Muscle of back (tissue), 11 donors: ENCODE data around the gene GRAMD1A. TPM values are rescaled to one million over a fixed set of nuclear protein-coding genes. Genes with fewer than 3 reads are reported as not detected.
"Not testable (repeated sequence)": the region's sequence is repeated elsewhere in the genome, so short reads cannot be mapped to it uniquely, and the experiment has no call there.

ENCODE experiments used
- DNase-seq, 3 donors: peaks; one replicate each; pipeline versions ENCODE4 v3.0.0 to v3.0.0-alpha.2; 2013
- polyA plus RNA-seq, 10 donors: library from polyadenylated mRNA; unstranded; fragments of 120-200 nt; gene quantifications; one replicate each; pipeline ENCODE4 v1.2.1, GENCODE V29; 2013; ENCODE audit not compliant: insufficient read length in 10 of 10

GRAMD1A gene
- polyA plus RNA-seq, 10 donors = 33.1 to 46.6 (median 37.1) TPM

GRCh38 chr19:35015954-35016351 lies 15.8 kb downstream of the GRAMD1A start:
- no peak for DNase-seq

DNA sequence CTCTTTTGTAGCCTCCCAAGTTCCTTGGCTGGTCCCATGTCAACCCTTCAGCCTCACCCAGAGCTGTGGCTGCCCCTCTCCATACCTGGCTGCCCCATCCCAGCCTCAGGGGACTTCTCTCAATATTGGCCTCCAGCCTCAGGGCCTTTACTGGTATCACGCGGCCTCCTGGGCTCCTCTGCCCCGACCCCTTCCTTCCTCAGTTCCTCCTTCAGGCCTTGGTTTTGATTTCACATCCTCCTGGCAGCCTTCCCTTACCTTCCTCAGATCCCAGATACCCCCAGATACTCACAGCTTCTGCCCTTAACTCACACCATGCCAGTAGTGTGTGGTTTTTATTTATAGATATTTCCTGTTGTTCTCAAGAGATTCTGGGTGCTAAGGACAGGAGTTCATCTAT lies 17.4 kb downstream of the GRAMD1A start:
- DNase-seq = no peak

DNA sequence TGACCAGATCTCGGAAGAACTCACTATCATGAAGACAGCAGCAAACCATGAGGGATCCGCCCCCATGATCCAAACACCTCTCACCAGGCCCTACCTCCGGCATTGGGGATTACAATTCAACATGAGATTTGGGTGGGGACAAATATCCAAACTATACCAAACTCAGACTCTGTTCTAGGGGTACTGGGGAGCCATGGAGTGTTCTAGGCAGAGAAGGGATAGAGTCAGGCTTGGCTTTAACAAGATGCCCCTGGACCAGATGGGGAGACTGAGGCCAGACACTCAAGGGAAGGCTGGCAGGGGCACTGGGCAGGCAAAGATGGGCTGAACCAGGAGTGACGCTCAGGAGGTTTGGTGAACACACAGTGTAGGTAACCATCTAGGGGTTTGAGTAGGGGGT lies 18.3 kb downstream of the GRAMD1A start:
- DNase-seq = no peak

DNA sequence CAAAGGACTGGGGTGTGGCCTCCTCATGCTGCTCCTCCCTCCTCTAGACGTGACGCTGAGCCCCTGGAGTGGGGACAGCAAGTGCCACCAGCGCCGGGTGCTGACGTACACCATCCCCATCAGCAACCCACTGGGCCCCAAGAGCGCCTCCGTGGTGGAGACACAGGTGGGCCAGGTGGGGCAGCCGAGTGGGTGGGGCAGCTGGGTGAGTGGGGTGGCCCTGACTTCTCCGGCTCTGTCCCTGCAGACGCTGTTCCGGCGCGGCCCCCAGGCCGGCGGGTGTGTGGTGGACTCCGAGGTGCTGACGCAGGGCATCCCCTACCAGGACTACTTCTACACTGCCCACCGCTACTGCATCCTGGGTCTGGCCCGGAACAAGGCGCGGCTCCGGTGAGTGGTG lies 19.0 kb downstream of the GRAMD1A start:
- no peak for DNase-seq

- DNase-seq = no peak
Measured at GRCh38 chr19:35021016-35021415, 20.9 kb downstream of the GRAMD1A start.

GRCh38 chr19:35021596-35021995 lies 21.5 kb downstream of the GRAMD1A start:
- no peak for DNase-seq

DNA sequence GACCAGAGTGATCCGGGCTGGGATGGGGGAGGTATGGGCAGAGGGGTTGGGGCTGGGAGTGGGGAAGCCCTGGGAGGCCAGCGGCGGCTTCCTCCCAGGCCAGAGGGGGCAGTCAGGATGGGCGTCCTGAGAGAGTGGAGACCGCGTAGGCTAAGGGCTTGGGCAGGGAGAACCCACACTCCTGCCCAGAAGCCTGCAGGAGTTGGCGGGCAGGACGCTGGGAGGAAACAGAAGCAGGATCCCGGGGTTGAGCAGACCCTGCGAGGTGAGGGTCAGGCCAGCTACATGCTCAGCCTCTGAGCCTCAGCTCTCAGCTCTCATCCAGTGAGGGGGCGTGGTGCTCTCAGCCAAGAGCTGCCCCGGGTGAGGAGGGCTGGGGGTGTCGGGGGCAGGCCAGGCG lies 22.3 kb downstream of the GRAMD1A start:
- no peak for DNase-seq

GRCh38 chr19:35023428-35023827 lies 23.3 kb downstream of the GRAMD1A start:
- no peak for DNase-seq

DNA sequence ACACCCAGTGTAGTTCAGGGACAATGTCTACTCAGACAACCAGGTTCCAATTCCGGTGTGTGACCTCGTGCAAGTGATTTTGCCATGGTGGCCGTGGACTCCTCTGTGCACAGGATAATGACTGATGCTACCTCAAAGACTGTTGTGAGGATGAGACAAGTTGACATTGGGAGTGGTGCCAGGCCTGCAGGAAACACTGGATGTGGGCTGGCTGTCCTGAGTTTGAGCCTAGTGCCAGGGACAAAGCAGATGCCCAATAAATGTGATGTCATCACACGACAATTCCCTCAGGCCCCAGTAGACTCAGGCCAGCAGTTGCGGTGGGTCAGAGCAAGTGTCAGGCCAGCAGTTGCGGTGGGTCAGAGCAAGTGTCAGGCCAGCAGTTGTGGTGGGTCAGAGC lies 24.0 kb downstream of the GRAMD1A start:
- no peak for DNase-seq

DNA sequence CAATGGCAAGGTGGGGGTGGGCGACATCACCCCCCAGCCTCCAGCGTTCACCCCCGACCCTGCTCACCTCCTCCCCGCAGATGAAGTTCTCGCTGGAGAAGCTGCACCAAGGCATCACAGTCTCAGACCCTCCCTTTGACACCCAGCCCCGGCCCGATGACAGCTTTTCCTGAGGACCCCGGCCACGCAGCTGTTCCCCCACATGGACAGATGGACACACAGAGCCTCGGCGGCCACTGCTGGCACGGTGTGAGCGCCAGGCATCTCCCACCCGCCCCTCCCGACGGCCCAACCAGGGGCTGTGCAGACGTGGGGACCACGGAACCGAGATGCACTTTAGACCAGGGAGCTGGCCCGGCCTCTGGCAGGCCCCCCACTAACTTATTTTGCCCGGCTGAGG lies 25.8 kb downstream of the GRAMD1A start:
- no peak for DNase-seq

- no peak for DNase-seq
Measured at GRCh38 chr19:35026418-35026817, 26.3 kb downstream of the GRAMD1A start.

GRCh38 chr19:35027009-35027408 lies 26.9 kb downstream of the GRAMD1A start:
- DNase-seq = no peak

- no peak for DNase-seq
Measured at GRCh38 chr19:35027851-35028599, 27.9 kb downstream of the GRAMD1A start.

DNA sequence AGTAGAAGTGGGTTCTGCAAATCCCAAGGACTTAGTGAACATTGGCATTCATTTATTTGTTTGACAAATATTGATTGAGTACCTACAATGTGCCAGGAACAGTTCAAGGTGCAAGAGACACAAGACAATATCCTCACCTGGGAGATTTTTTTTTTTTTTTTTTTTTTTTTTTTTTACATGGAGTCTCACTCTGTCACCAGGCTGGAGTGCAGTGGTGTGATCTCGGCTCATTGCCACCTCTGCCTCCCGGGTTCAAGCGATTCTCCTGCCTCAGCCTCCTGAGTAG lies 28.4 kb downstream of the GRAMD1A start:
- not testable (repeated sequence) for DNase-seq

DNA sequence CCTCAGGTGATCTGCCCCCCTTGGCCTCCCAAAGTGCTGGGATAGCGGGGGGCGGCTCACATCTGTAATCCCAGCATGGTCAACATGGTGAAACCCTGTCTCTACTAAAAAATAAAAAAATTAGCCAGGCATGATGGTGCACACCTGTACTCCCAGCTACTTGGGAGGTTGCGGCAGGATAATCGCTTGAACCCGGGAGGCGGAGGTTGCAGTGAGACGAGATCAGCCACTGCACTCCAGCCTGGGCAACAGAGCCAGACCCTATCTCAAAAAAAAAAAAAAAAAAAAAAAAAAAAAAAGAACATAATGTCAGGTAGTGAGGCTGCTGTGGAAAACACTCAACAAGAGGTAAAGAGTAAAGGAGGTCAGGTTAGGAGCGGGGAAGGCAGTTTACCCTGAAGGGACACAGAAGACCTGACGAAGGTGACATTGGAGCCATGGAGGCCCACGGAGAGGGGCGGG lies 29.2 kb downstream of the GRAMD1A start:
- DNase-seq = not testable (repeated sequence)

DNA sequence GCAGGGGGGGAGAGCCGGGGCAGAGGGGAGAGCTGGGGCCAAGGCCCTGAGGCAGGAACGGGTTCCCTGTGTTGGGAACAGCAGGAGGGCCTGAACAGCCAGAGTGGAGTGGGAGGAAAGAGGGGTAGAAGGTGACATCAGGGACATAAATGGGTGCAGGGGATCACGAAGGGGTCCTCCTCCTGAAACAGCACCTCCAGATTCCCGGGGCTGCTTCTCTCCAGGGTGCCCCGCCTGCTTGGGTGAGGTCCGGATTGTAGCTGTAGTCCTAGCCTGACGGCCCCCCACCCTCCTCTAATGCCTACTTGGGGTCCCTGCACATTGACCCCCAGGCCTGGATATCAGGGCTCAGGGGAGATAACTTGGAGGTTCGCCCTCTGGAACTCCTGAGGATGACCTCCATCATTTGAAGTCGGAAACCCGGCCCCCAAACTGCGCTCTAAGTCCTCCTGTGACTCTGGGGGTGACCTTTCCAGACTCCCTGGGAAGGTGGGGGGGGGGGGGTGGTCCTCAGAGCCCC lies 29.7 kb downstream of the GRAMD1A start:
- DNase-seq = no peak

DNA sequence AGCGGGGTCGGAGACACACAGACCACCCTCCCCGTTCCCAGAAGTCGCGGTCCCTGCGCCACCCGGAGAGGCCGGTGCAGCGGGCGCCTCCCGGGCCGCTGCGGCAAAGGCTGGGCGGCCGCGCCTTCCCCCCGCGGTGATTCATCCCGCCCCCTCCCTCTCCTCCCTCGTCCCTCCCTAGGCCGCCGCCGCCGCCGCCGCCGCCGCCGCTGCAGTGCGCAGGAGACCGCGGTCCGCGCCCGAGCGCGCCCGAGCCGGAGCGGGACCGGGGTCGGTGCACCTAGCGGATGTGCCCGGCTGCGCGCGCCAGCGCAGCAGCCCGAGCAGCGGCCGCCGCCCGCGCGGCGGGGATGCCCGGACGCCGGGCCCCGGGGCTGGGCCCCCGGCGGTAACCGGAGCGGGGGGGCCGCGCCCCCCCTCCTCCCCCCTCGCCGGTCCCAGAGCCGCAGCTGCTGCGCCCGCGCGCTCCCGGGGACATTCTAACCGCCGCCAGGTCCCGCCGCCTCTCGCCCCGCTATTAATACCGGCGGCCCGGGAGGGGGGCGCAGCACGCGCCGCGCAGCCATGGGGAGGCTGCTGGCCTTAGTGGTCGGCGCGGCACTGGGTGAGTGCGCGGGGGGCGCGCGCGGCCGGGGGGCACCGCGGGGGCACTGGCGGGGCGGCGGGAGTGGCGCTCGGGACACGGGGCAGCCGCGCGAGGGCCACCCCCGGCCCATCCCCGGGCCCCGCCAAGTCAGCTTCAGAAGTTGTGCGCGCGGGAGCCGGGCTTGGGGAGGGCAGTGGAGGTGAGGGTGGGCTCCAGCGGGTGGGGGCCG lies 30.3 kb downstream of the GRAMD1A start, which contains the start of gene SCN1B:
SCN1B (plus strand) TSS at position 214 of the 815 bp plus-strand sequence; CDS start at position 565, 351 bp downstream.
- DNase-seq = peak in 2 of 3 donors; percentile 38 to 68

DNA sequence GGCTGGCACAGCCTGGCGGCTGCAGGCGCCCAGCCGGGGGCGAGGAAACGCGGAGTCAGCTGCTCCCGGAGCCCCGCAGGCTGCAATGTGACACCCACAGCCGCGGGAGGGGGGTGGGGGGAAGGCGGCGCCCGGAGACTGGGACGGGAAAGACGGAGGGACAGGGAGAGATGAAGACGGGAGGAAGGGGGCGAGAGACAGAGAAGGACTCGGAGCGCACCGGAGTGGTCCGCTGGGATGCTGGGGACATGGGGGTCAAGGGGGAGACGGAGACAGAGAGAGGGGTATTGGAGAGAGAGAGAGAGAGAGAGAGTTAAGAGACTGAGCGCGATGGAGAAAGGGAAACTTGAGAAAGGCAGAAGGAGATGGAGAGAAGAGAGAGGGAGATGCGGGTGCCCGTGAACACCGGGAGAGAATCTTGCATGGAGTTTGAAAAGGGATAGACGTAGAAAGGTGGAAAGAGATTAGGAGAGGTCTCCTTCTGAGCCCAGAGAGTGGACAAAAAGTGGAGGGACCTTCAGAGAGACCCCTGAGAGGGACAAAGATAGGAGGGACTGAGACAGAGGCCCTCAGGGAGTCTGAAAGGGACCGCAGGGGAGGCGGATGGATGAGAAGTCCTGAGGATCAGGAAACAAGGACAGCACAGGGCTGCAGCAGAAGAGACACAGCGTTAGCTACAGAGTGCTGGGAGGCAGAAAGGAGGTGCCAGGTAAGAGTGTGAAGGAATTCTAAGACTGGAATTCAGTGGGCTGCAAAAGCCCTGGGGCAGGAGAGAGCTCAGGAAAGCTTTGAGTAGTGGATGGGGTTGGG lies 31.2 kb downstream of the GRAMD1A start:
- DNase-seq = peak in 2 of 3 donors; percentile 53 to 70

DNA sequence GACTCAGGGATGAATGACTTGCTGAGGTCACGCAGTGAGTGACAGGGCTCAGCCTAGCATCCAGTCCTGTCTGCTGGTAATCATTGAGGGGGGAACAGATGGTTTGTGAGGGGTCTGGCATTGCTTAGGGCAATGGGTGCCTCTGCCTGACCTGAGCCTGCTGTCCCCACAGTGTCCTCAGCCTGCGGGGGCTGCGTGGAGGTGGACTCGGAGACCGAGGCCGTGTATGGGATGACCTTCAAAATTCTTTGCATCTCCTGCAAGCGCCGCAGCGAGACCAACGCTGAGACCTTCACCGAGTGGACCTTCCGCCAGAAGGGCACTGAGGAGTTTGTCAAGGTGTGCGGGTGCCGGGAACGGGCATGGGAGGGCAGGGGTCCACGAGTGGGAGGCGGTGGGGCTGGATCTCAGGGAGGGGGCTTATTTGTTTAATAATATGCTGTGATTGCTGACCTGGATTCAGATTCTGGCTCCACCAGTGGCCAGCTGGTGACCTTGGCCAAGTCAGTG lies 32.3 kb downstream of the GRAMD1A start:
- no peak for DNase-seq

DNA sequence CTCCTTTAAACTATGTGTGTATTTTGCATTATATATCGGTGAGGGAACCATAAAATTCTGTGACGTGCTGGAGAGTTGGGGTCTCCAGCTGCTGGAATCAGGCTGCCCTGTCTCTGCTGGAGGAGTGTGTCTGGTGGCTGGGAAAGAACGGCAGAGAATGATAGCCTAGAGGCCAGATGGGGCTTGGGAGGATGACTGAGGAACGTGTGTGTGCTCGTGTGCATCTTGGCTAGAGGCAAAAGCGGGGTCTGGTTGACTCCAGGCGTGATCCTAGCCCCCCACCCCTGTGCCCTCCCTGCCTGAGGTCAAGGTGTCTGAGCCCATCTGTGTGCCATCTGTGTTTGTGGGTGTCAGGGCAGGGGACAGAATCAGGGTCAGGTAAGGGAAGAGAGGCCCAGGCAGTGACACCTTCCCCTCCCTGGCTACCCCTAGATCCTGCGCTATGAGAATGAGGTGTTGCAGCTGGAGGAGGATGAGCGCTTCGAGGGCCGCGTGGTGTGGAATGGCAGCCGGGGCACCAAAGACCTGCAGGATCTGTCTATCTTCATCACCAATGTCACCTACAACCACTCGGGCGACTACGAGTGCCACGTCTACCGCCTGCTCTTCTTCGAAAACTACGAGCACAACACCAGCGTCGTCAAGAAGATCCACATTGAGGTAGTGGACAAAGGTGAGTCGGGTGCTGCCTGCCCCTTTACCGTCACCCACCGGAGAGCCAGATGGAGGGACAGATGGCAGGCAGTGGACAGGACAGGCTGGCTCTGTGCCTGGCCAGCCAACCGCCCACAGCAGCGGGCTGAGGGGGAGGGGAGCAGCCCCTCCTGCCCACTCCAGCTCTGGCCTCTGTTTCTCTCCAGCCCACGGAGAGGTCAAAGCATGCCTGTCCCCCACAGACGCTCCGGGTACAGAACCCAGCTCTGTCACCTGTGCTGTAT lies 33.2 kb downstream of the GRAMD1A start:
- no peak for DNase-seq
